ENCODE measurements around the gene ATP1A3. TPM values are rescaled to one million over a fixed set of nuclear protein-coding genes. Genes with fewer than 3 reads are reported as not detected.

ATP1A3 gene
- total RNA-seq, 4 donors from 2014 or later: not detected

- 17 to 22% methylated on average over 9 to 11 of the region's 11 CpGs for WGBS, 2 donors
- TF ChIP-seq CTCF (IDR thresholded peaks at IDR 0.05) (no peak), POLR2A (IDR thresholded peaks at IDR 0.05) (no peak)
- no peak overlapping the region for H3K4me3 ChIP-seq (ENCODE audit: low read depth, poor library complexity, severe bottlenecking)
- DNase-seq (ENCODE audit: low spot score in 2 of 2): no peak
- intact Hi-C loops (cut with DNase I; ENCODE audit: low total_unique reads): no loop called here
Observed at GRCh38 chr19:41932259-41932719, 61.7 kb downstream of the ATP1A3 start.

GRCh38 chr19:41930926-41931592, 63.0 kb downstream of the ATP1A3 start:
- 9 to 12% methylated on average over 17 of the region's 17 CpGs for WGBS, 2 donors
- intact Hi-C loops (cut with DNase I; ENCODE audit: low total_unique reads): no loop called here
- TF ChIP-seq CTCF (IDR thresholded peaks at IDR 0.05) (no peak), POLR2A (IDR thresholded peaks at IDR 0.05) (no peak)
- DNase-seq (ENCODE audit: low spot score in 2 of 2): no peak
- no peak overlapping the region for H3K4me3 ChIP-seq (ENCODE audit: low read depth, poor library complexity, severe bottlenecking)

GRCh38 chr19:41930322-41930722, 63.7 kb downstream of the ATP1A3 start:
- TF ChIP-seq POLR2A (IDR thresholded peaks at IDR 0.05) (no peak), CTCF (IDR thresholded peaks at IDR 0.05) (no peak)
- no peak for DNase-seq (ENCODE audit: low spot score in 2 of 2)
- WGBS, 2 donors: 17 to 19% methylated on average over 7 of the region's 7 CpGs
- no peak overlapping the region for H3K4me3 ChIP-seq (ENCODE audit: low read depth, poor library complexity, severe bottlenecking)
- intact Hi-C loops (cut with DNase I; ENCODE audit: low total_unique reads): no loop called here

GRCh38 chr19:41929536-41930071, 64.4 kb downstream of the ATP1A3 start:
- 22 to 28% methylated on average over 14 of the region's 14 CpGs for WGBS, 2 donors
- intact Hi-C loops (cut with DNase I; ENCODE audit: low total_unique reads): no loop called here
- no peak overlapping the region for H3K4me3 ChIP-seq (ENCODE audit: low read depth, poor library complexity, severe bottlenecking)
- DNase-seq (ENCODE audit: low spot score in 2 of 2): no peak
- no peak for TF ChIP-seq CTCF (IDR thresholded peaks at IDR 0.05)
- TF ChIP-seq POLR2A (IDR thresholded peaks at IDR 0.05): no peak

- no peak overlapping the region for H3K4me3 ChIP-seq (ENCODE audit: low read depth, poor library complexity, severe bottlenecking)
- TF ChIP-seq POLR2A (IDR thresholded peaks at IDR 0.05): no peak
- no peak for TF ChIP-seq CTCF (IDR thresholded peaks at IDR 0.05)
- no peak for DNase-seq (ENCODE audit: low spot score in 2 of 2)
- intact Hi-C loops (cut with DNase I; ENCODE audit: low total_unique reads): no loop called here
- WGBS, 2 donors: 4 to 5% methylated on average over 28 to 29 of the region's 29 CpGs
Observed at GRCh38 chr19:41928754-41929535, 65.1 kb downstream of the ATP1A3 start.

Measured in lower leg skin (tissue), 4 donors.